HCT116 (cell line): ENCODE data around the gene RARB. TPM values are rescaled to one million over a fixed set of nuclear protein-coding genes. Genes with fewer than 3 reads are reported as not detected.

Source experiments
- ATAC-seq: fragments of 200-7000 bp; cut with Tn5 transposase; 2 replicates; pipeline ENCODE4 v1.9.1; 2020; ENCODE audit warnings: mild to moderate bottlenecking, moderate library complexity
- BruUV-seq: library from RNA; stranded (reverse); fragments of 400-500 nt; replicated peaks from 2 replicates; lab custom pipeline; 2021; lab: Mats Ljungman, UMichigan
- CTCF ChIA-PET: fragments of 300-600 bp; sonication (Branson Sonifier 250); formaldehyde crosslinking; loops from one replicate; lab custom pipeline; 2021; ENCODE audit warnings: antibody characterized with exemption; lab: Charles Lee
- POLR2A ChIA-PET: fragments of 300-600, 350-600 bp; sonication (Branson Sonifier 250); formaldehyde crosslinking; loops from one replicate; lab custom pipeline; 2021; ENCODE audit warnings: antibody characterized with exemption; lab: Charles Lee
- RAD21 ChIA-PET, 2 experiments: fragments of 300-600 bp; sonication (Branson Sonifier 250); formaldehyde crosslinking; loops; one replicate each; lab custom pipeline; 2023; ENCODE audit warnings: low total read pairs in 2 of 2; ENCODE audit not compliant: uncharacterized antibody in 2 of 2, unreplicated experiment in 2 of 2, low non-redundant PET in 1 of 2; lab: Charles Lee
- DNase-seq: peaks from one replicate; pipeline ENCODE4 v3.0.0-alpha.2; 2010; ENCODE audit warnings: low read depth, low spot score
- H2AFZ ChIP-seq: fragments of 200-600 bp; shearing (Covaris generic), sonication (generic); 2 replicates; pipeline ENCODE4 v1.6.1; 2017; ENCODE audit warnings: low read depth, mixed run types, mixed read lengths, antibody characterized with exemption, low read length; ENCODE audit not compliant: poor library complexity, severe bottlenecking
- H3K27ac ChIP-seq: 2 replicates; pipeline ENCODE4 v1.5.1; 2012; ENCODE audit warnings: low read depth, low read length
- H3K27me3 ChIP-seq: fragments of 200-600 bp; sonication (generic); 2 replicates; pipeline ENCODE4 v1.6.1; 2016; ENCODE audit warnings: mixed run types, low read length, mixed read lengths; ENCODE audit not compliant: insufficient read depth
- H3K36me3 ChIP-seq, 2 experiments: fragments of 200-500 bp in 1 of 2; fragments of 200-600 bp in 1 of 2; sonication (Bioruptor generic) in 1 of 2; sonication (generic) in 1 of 2; 2 replicates each; pipeline versions ENCODE4 v1.5.1 to v1.6.1; 2014 to 2016; ENCODE audit warnings: low read length in 2 of 2, inconsistent platforms in 1 of 2, mixed read lengths in 1 of 2, mixed run types in 1 of 2; ENCODE audit not compliant: insufficient read depth in 2 of 2, control insufficient read depth in 1 of 2
- H3K4me1 ChIP-seq, 2 experiments: fragments of 200-600 bp in 1 of 2; sonication (generic) in 1 of 2; 2 replicates each; pipeline versions ENCODE4 v1.5.1 to v1.6.1; 2012 to 2017; ENCODE audit warnings: low read length in 2 of 2, inconsistent platforms in 1 of 2, mild to moderate bottlenecking in 1 of 2, mixed read lengths in 1 of 2, mixed run types in 1 of 2, moderate library complexity in 1 of 2; ENCODE audit not compliant: insufficient read depth in 2 of 2, control insufficient read depth in 1 of 2
- H3K4me2 ChIP-seq: fragments of 200-600 bp; sonication (generic); 2 replicates; pipeline ENCODE4 v1.6.1; 2017; ENCODE audit warnings: mixed run types, low read length, mixed read lengths
- H3K4me3 ChIP-seq, 2 experiments: fragments of 200-600 bp in 1 of 2; sonication (generic) in 1 of 2; replicated peaks in 1 of 2; 2 replicates each; pipeline ENCODE4 v1.5.1; 2011 to 2016; ENCODE audit warnings: low read length in 2 of 2, control low read depth in 1 of 2, low read depth in 1 of 2, mild to moderate bottlenecking in 1 of 2, mixed read lengths in 1 of 2, mixed run types in 1 of 2
- H3K79me2 ChIP-seq: fragments of 200-600 bp; sonication (generic); 2 replicates; pipeline ENCODE4 v1.6.1; 2017; ENCODE audit warnings: mild to moderate bottlenecking, mixed run types, low read length, moderate library complexity, mixed read lengths; ENCODE audit not compliant: insufficient read depth
- H3K9ac ChIP-seq: fragments of 200-600 bp; sonication (generic); 2 replicates; pipeline ENCODE4 v1.6.1; 2016; ENCODE audit warnings: low read length, mixed read lengths
- H3K9me2 ChIP-seq: fragments of 200-600 bp; sonication (generic), shearing (Covaris generic); 2 replicates; pipeline ENCODE4 v1.6.1; 2017; ENCODE audit warnings: mixed run types, mild to moderate bottlenecking, moderate library complexity; ENCODE audit not compliant: insufficient read depth
- H3K9me3 ChIP-seq, 2 experiments: fragments of 200-500 bp in 1 of 2; fragments of 200-600 bp in 1 of 2; sonication (Bioruptor generic) in 1 of 2; sonication (generic) in 1 of 2; 2 replicates each; pipeline ENCODE4 v1.6.1; 2014 to 2017; ENCODE audit warnings: low read length in 2 of 2, mixed read lengths in 2 of 2, inconsistent platforms in 1 of 2, low read depth in 1 of 2, mild to moderate bottlenecking in 1 of 2, mixed run types in 1 of 2, moderate library complexity in 1 of 2; ENCODE audit not compliant: control insufficient read depth in 1 of 2, insufficient read depth in 1 of 2
- H4K20me1 ChIP-seq: fragments of 200-600 bp; sonication (generic), shearing (Covaris generic); 2 replicates; pipeline ENCODE4 v1.6.1; 2017; ENCODE audit warnings: mixed run types, mild to moderate bottlenecking, moderate library complexity; ENCODE audit not compliant: insufficient read depth
- CTCF ChIP-seq, 3 experiments: fragments of 200-600 bp in 1 of 3; sonication (generic) in 1 of 3; IDR thresholded peaks in 2 of 3; conservative IDR thresholded peaks in 1 of 3; 2 replicates each; pipeline ENCODE4 v1.5.1; 2012 to 2017; ENCODE audit warnings: low read depth in 2 of 3, low read length in 2 of 3, antibody characterized with exemption in 1 of 3, borderline replicate concordance in 1 of 3, control low read depth in 1 of 3, mild to moderate bottlenecking in 1 of 3, mixed read lengths in 1 of 3, mixed run types in 1 of 3, moderate library complexity in 1 of 3; ENCODE audit not compliant: insufficient read depth in 1 of 3
- ELF1 ChIP-seq: IDR thresholded peaks from 2 replicates; pipeline ENCODE4 v1.6.1; 2012; ENCODE audit warnings: low read depth, borderline replicate concordance
- JUND ChIP-seq: IDR thresholded peaks from 2 replicates; pipeline ENCODE4 v1.6.1; 2012
- POLR2A ChIP-seq: IDR thresholded peaks from 2 replicates; pipeline ENCODE4 v1.7.0; 2011; ENCODE audit warnings: borderline replicate concordance; ENCODE audit not compliant: insufficient read depth, insufficient read length; ENCODE audit errors: extremely low read depth
- SIN3A ChIP-seq: IDR thresholded peaks from 2 replicates; pipeline ENCODE4 v1.6.1; 2012; ENCODE audit warnings: low read depth
- YY1 ChIP-seq: IDR thresholded peaks from 2 replicates; pipeline ENCODE4 v1.6.1; 2011; ENCODE audit warnings: low read length, low read depth, moderate library complexity, mild to moderate bottlenecking; ENCODE audit not compliant: insufficient replicate concordance; ENCODE audit errors: extremely low read depth
- intact Hi-C: fragments of 100-400 bp; cut with micrococcal nuclease; formaldehyde crosslinking; loops from 2 replicates; pipeline ENCODE4 v1.10.0; 2022
- total RNA-seq: library from RNA; stranded (reverse); gene quantifications from one replicate; pipeline ENCODE4 v1.2.1, GENCODE V29; 2021; ENCODE audit not compliant: unreplicated experiment

Gene RARB
- total RNA-seq, 1 experiment from 2014 or later: not detected

GRCh38 chr3:25430935-25431770 is 3.1 kb downstream of the RARB start:
- intact Hi-C loops: no loop called here
- DNase-seq (no peak), ATAC-seq (no peak)
- peaks cover 89% of the 10 kb centered on the region for H3K27me3 ChIP-seq
- ChIA-PET RAD21 (no interaction called here), POLR2A (no interaction called here), CTCF (no interaction called here)
- no peaks in the 10 kb centered on the region for H4K20me1 ChIP-seq
- no peak overlapping the region for H3K4me3 ChIP-seq
- no peak overlapping the region for H3K9ac ChIP-seq
- no TSS peak for BruUV-seq
- H3K79me2 ChIP-seq: no peaks in the 10 kb centered on the region
- no peaks in the 10 kb centered on the region for H3K36me3 ChIP-seq
- no peak overlapping the region for H2AFZ ChIP-seq
- H3K4me1 ChIP-seq: no peaks in the 10 kb centered on the region
- TF ChIP-seq YY1 (no peak), JUND (no peak), ELF1 (no peak)
- no peak overlapping the region for H3K27ac ChIP-seq
- H3K9me2 ChIP-seq: no peaks in the 10 kb centered on the region
- no peaks in the 10 kb centered on the region for H3K9me3 ChIP-seq
- no peak overlapping the region for H3K4me2 ChIP-seq

DNA sequence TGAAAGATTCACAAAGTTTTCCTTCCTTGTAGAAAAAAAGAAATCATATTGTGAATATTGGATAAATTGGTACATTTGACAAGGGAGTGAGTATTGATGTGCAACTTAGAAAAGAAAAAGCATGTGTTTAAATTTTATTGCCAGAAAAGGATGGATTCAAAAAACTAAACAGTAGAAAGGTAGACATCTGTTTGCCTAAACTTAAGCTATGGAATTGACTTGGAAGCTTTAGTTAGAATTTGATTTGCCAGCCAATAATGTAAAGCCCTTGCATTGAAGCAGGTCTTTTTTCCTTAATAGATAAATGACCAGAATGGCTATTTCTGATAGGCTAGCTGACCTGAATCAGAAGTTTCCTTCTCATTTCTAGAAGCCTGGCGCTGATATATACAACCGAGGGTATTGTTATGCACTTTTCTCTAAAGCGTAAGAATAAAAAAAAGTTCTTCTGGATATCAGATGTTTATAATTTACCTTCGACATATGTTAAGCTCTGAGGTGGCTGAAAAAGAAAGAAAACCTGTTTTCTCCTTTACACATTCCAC is 4.2 kb downstream of the RARB start:
- intact Hi-C loops: no loop called here
- no TSS peak for BruUV-seq

More for the DNA sequence above, 4.2 kb downstream of the RARB start:
- H3K9ac ChIP-seq: no peak overlapping the region
- H3K4me1 ChIP-seq: no peaks in the 10 kb centered on the region
- H3K27ac ChIP-seq: no peak overlapping the region
- no peak overlapping the region for H2AFZ ChIP-seq
- CTCF ChIA-PET: no interaction called here
- RAD21 ChIA-PET: no interaction called here
- no peak for TF ChIP-seq POLR2A
- no peak for TF ChIP-seq SIN3A
- no peak for TF ChIP-seq CTCF (IDR thresholded peaks at IDR 0.05 in 2 of 3, conservative IDR thresholded peaks at IDR 0.05 in 1 of 3; ENCODE audit: borderline replicate concordance in 1 of 3, insufficient read depth in 1 of 3, low read depth in 2 of 3, low read length in 2 of 3)
- H3K4me2 ChIP-seq: no peak overlapping the region
- no peak for DNase-seq
- no peak for ATAC-seq
- no peaks in the 10 kb centered on the region for H3K79me2 ChIP-seq
- no peaks in the 10 kb centered on the region for H3K36me3 ChIP-seq
- peaks cover 89% of the 10 kb centered on the region for H3K27me3 ChIP-seq
- no peak overlapping the region for H3K4me3 ChIP-seq
- POLR2A ChIA-PET: no interaction called here
- H3K9me2 ChIP-seq: no peaks in the 10 kb centered on the region
- no peaks in the 10 kb centered on the region for H4K20me1 ChIP-seq
- H3K9me3 ChIP-seq: no peaks in the 10 kb centered on the region
